Endothelial cell of hepatic sinusoid (primary cell): ENCODE data around the gene ZNHIT2.

Experiments
- in situ Hi-C: cut with HindIII; loops from 2 replicates; pipeline ENCODE4 v1.10.0; 2017; ENCODE audit warnings: low sequenced_read_pairs

ZNHIT2 gene

DNA sequence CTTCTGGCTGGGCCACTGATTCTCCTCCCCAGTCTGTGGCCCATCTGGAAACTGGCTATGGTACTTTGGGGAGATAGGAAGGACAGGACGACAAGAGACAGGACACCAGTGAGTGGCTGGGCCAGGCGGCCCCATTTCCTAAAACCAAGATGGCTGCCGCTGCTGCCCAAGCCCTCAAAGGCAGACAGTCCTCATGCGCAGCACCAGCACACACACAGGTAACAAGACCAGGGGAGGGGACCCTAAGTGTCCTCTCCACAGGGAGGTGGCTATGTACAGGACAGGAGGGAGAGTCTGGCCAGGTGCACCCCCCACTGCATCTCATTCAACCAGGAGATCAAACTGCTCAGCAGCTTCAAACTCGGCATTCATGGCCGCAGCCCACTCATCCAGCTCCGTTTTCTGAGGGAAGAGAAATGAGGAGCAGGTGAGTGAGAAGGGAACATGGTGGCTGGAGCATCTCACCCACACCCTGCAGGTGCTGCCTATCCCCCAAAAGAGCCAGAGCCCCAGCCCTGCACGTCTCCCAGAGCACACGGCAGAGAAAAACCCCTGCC, 38.6 kb downstream of the ZNHIT2 start:
- in situ Hi-C loops = no loop called here

DNA sequence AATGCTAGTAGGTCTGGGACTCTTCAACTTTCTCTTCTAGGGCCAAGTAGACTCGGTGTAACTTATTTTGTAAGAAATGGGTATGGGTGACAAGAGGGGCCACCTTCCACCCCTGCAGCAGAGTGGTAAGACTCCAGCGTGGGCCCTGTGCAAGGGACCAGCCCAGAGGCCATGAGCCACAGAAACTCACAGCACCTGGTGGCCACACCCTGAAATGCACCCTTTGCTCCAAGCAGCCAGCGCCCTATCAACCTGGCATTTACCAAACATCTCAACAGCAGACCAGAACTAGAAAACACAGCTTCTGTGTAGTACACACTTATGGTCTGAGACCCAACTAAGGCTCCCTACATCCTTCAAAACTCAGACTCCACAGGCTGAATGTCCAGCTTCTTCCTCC, 39.4 kb downstream of the ZNHIT2 start:
- in situ Hi-C loops = no loop called here

DNA sequence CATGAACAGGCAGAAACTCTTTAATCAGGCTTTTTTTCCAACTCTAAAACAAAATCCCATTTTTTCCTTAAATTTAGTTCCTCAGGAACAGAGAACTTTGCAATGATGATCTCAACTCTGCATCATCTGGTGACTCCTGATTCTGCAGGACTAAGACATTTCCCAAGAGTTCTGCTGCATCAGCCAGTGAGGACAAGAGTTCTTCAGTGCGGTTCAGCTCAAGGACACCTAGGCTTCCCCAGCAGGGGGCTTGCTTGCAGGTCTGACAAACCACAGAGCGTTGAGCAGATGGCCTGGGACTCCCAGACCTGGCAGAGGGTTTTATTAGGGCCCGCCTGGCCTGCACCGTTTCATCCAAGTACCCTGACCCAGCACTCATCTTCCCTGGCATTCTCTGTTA, 40.0 kb downstream of the ZNHIT2 start:
- in situ Hi-C loops = no loop called here

GRCh38 chr11:65072631-65072966, 44.9 kb downstream of the ZNHIT2 start:
- in situ Hi-C loops = no loop called here

DNA sequence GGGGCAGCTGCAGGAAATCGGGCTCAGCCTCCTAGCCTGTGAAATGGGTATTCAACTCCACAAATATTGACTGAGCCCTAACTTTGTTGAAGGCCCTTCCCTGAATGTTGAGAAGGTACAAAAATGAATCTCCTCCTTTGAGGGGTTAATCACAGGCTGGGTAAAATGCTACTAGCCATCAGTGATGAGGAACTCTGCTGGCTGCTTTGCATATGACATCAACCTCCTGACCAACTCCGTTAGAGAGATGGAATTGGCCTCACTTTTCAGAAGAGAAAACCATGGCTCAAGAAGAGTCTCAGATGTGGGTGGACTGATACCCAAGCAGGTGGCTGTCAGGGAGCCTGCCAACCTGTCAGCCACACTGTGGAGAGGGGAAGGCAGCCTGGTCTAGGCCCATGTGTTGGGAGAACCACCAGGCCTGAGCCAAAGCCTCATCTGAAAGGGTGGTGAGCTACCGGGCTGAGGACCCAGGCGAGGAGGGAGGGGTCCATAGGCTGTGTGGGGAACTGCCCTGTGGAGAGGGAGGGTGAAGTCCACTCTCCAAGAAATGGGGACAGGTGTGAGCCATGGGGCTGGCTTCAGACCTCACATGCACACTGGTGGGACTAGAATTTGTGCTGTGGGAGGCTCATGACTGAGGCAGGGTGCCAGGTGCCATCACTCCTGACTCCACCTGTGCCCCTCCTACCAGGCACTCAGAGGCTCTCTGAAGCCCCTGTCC, 45.4 kb downstream of the ZNHIT2 start:
- in situ Hi-C loops = no loop called here

GRCh38 chr11:65069217-65069616, 48.3 kb downstream of the ZNHIT2 start:
- in situ Hi-C loops = no loop called here

GRCh38 chr11:65067446-65067845, 50.1 kb downstream of the ZNHIT2 start:
- in situ Hi-C loops = no loop called here

- in situ Hi-C loops = no loop called here
Measured at GRCh38 chr11:65066805-65067291, 50.7 kb downstream of the ZNHIT2 start.
